Coronary artery (tissue), 2 donors: ENCODE data around the gene OR4B1.
"Not testable (repeated sequence)": the region's sequence is repeated elsewhere in the genome, so short reads cannot be mapped to it uniquely, and the experiment has no call there.

Experiments used
- DNase-seq: peaks from one replicate; pipeline ENCODE4 v3.0.0-alpha.2; 2017; ENCODE audit warnings: low spot score
- H3K27ac ChIP-seq, 2 donors: fragments of 200-600 bp; sonication (generic); one replicate each; pipeline ENCODE4 v1.5.1; 2016 to 2019
- H3K4me3 ChIP-seq: fragments of 200-600 bp; sonication (generic); 2 replicates; pipeline ENCODE4 v1.5.1; 2016; ENCODE audit warnings: mild to moderate bottlenecking, moderate library complexity
- TF ChIP-seq, protein P1 (sequence below): fragments of 200-600 bp; sonication (generic); IDR thresholded peaks from one replicate; pipeline ENCODE4 v1.5.1; 2019; ENCODE audit warnings: antibody characterized with exemption

The OR4B1 gene

DNA sequence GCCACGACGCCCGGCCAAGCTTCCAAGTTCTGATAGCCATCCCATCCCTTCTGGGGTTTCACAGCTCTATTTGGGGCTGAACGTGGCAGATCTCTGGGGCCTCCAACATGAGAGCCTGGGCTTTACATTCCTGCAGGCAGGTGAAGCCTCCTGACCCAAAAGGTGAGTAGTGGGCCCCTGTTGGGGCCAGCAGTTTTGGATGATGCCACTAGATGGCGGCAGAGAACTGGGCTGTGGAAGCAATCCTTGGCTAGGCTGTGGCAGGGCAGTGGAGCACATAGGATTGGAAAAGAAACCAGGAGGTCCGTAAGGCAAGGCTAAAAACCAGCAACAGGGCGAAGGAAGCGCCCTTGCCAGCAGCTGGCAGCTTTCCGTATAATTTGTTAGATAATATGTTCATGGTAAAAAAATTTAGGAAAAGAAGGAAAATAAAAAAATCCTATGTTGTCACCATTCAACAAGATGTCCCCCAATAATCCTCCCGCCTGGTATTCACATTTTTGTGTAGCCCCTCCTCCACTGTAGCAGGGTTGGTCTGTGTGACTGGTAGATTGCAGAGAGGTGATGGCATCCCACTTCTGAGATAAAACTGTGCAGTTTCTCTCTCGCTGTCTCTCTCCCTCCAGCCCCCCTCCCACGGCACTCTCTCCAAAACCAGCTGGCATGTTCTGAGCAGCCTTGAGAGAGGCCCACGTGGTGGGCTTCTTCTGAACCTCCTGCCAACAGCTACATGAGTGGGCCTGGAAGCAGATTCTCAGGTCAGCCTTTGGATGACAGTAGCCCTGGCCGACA, 43.6 kb upstream of the OR4B1 start:
- Histone ChIP-seq H3K27ac (no peak overlapping the region), H3K4me3 (peak overlapping the region; percentile 35)
- TF ChIP-seq, protein P1, sequence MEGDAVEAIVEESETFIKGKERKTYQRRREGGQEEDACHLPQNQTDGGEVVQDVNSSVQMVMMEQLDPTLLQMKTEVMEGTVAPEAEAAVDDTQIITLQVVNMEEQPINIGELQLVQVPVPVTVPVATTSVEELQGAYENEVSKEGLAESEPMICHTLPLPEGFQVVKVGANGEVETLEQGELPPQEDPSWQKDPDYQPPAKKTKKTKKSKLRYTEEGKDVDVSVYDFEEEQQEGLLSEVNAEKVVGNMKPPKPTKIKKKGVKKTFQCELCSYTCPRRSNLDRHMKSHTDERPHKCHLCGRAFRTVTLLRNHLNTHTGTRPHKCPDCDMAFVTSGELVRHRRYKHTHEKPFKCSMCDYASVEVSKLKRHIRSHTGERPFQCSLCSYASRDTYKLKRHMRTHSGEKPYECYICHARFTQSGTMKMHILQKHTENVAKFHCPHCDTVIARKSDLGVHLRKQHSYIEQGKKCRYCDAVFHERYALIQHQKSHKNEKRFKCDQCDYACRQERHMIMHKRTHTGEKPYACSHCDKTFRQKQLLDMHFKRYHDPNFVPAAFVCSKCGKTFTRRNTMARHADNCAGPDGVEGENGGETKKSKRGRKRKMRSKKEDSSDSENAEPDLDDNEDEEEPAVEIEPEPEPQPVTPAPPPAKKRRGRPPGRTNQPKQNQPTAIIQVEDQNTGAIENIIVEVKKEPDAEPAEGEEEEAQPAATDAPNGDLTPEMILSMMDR, result peak; percentile 82
- no peak for DNase-seq

DNA sequence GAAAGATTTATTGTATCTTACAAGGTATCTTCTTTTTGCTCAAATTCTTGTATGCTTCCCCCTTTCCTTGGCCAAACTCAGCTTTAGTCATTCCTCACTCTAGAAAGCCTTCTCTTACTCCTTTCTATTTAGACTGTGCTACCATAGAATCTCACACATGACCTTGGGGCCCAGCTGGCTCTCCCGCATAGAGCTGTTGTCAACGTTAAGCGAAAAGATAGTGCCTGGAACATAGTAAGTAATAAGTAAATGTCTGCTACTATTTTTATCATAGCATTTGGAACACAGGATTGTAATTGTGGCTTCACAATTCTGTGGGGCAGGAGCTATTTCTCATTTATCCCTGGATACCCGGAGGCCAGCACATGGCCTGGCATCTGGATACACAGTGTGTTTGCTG, 38.9 kb upstream of the OR4B1 start:
- Histone ChIP-seq H3K4me3 (no peak overlapping the region), H3K27ac (no peak overlapping the region)
- TF ChIP-seq, protein P1, result no peak
- DNase-seq, result no peak

DNA sequence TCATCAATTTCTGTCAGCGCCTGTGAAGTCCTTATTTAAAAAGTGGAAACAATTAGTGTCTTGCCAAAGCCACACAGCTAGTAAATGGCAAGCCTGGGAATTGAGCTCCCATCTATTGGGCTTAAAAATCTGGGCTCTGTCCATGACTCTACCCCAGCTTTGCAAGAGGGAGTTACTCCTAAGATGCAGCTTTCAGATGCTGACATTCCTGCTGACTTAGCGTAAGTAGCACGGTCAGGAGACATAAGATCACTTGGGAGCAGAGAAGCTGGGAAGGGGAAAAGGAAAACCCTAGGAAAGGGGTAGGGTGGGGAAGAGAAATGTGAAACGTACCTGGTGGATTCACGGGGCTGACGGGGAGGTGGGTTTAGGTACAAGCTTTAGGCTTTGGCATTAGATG, 36.0 kb upstream of the OR4B1 start:
- H3K4me3 ChIP-seq, result no peak overlapping the region

DNA sequence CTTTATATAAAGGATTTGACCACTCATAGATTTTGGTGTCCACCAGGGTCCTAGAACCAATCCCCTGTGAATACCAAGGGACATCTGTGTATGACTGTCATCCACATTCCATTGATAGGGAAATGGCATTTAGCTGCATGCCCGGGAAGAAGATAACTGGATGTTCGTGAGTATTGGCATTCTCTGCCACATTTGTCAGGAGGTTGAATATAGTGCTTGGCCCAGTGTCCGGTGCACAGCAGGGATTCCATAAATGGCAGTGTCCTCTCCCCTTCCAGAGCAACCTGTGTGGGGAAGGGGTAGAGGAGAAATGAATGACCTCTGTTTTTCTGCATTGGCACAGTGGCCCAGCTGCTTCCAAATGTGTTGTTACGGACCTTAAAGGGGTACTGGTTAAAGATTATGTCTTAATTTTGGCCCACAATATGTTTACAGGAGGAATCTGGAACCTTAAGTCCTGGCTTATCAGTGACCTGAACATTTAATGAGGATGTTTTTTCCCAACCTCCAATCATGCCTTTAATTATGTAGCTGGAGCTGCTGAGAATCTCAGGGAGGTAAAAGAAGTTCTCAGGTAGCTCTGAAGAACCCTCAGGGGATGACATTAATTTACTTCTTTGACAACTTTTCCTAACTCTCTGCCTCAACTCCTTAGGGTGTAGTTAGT, 33.6 kb upstream of the OR4B1 start:
- H3K27ac ChIP-seq, result no peak overlapping the region
- DNase-seq, result no peak
- TF ChIP-seq, protein P1, result no peak
- no peak overlapping the region for H3K4me3 ChIP-seq

More for the DNA sequence above, 36.0 kb upstream of the OR4B1 start:
- no peak overlapping the region for H3K27ac ChIP-seq
- TF ChIP-seq, protein P1, result no peak
- DNase-seq, result no peak

DNA sequence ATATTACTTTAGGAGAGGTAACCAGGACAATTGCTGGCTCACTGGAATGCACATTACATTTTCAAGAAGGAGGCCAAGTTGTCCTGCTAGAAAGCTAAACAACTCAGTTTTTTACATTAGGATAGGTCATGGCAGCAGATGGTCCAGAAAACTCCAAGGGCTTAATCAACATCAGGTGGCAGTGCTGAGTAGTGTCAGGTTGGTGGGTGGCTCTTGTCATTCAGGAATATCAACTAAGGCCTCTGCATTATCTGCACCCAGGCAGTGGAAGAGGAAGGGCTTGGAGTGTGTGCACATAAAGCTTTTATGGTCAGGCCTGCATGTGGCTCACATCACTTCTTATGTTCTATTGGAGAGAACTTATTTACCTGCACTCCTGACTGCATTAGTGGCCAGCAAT, 32.2 kb upstream of the OR4B1 start:
- Histone ChIP-seq H3K4me3 (no peak overlapping the region), H3K27ac (no peak overlapping the region)
- TF ChIP-seq, protein P1, result no peak
- DNase-seq, result no peak

DNA sequence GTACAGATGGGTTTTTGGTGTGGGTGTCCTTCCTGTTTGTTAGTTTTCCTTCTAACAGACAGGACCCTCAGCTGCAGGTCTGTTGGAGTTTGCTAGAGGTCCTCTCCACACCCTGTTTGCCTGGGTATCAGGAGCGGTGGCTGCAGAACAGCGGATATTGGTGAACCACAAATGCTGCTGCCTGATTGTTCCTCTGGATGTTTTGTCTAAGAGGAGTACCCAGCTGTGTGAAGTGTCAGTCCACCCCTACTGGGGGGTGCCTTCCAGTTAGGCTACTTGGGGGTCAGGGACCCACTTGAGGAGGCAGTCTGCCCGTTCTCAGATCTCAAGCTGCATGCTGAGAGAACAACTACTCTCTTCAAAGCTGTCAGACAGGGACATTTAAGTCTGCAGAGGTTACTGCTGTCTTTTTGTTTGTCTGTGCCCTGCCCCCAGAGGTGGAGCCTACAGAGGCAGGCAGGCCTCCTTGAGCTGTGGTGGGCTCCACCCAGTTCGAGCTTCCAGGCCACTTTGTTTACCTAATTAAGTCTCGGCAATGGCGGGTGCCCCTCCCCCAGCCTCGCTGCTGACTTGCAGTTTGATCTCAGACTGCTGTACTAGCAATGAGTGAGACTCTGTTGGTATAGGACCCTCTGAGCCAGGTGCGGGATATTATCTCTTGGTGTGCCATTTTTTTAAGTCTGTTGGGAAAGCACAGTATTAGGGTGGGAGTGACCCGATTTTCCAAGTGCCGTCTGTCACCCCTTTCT, 25.5 kb upstream of the OR4B1 start:
- not testable (repeated sequence) for H3K4me3 ChIP-seq, DNase-seq, H3K27ac ChIP-seq

DNA sequence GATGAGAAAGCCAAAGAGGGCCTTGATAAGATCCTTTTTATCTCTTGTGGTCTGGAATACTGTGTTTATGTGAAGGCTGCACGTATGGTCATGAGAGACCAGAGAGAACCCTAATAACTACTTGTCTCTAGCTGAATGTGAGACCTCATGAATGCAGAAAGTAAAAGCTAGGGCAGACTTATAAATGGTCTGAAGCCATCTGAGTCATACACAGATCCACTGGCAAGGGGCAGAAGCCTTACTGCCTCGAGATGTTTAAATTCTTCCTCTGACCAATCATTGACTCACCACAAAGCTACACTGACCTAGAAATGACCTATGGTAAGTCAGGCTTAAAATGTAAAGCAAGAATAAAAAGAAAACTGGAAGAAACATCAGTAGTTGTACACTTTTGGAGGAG, 22.7 kb upstream of the OR4B1 start:
- Histone ChIP-seq H3K27ac (no peak overlapping the region), H3K4me3 (no peak overlapping the region)
- no peak for DNase-seq
- TF ChIP-seq, protein P1, result no peak
